HG02870 (cell line): Measurements from ENCODE around the gene SPCS3.
"Not testable (repeated sequence)": the region's sequence is repeated elsewhere in the genome, so short reads cannot be mapped to it uniquely, and the experiment has no call there.

ENCODE experiments used
- ATAC-seq: cut with Tn5 transposase; IDR thresholded peaks from one replicate; pipeline ENCODE4 v1.9.1; 2021; ENCODE audit warnings: mild to moderate bottlenecking, moderate library complexity; ENCODE audit not compliant: unreplicated experiment

Gene SPCS3

GRCh38 chr4:176319704-176320339, at the start of gene SPCS3:
Gene SPCS3 (plus strand): TSS chr4:176319966. CDS start chr4:176320077, 111 bp downstream.
- peak; percentile 86 for ATAC-seq

GRCh38 chr4:176270669-176271068, 49.1 kb upstream of the SPCS3 start:
- no peak for ATAC-seq

DNA sequence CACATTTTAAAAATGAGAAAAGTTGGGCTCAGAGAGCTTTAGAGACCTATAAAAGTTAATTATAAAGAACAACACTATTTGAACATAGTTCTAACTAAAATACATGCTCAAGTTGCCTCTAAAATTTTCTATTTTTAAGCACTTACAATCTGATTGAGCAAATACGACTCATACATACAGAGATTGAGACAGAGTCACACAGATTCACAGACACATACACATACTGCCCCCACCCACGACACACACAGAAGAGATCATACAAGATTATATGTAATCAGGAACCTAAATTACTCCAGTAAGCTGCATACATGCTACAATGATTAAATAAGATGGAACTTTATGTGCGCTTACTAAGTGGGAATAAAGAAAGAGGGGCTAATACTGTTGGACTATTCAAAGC, 48.0 kb upstream of the SPCS3 start:
- no peak for ATAC-seq

- ATAC-seq: no peak
These were observed 47.0 kb upstream of the SPCS3 start for GRCh38 chr4:176272799-176273198.

DNA sequence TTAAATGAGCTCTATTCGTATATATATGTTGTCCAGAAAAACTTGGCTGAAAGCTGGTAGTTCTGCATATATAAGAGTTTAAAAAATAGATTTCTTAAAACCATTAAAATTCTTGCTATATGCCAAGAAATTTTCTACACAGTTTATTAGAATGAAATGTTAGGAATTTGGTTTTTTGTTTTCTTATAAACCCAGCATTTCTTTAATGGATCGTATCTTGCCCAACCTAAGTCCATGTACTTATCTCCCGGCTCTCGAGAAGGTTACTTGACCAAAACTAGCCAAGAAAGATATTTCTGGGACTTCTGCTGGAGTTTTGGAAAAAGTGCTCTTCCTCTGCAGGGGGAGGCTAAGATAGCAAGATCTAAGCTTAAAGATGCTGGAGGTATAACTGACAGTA, 46.0 kb upstream of the SPCS3 start:
- ATAC-seq: no peak

- ATAC-seq: no peak
These were observed 45.3 kb upstream of the SPCS3 start for GRCh38 chr4:176274441-176274840.

GRCh38 chr4:176276710-176277109, 43.1 kb upstream of the SPCS3 start:
- ATAC-seq: no peak

DNA sequence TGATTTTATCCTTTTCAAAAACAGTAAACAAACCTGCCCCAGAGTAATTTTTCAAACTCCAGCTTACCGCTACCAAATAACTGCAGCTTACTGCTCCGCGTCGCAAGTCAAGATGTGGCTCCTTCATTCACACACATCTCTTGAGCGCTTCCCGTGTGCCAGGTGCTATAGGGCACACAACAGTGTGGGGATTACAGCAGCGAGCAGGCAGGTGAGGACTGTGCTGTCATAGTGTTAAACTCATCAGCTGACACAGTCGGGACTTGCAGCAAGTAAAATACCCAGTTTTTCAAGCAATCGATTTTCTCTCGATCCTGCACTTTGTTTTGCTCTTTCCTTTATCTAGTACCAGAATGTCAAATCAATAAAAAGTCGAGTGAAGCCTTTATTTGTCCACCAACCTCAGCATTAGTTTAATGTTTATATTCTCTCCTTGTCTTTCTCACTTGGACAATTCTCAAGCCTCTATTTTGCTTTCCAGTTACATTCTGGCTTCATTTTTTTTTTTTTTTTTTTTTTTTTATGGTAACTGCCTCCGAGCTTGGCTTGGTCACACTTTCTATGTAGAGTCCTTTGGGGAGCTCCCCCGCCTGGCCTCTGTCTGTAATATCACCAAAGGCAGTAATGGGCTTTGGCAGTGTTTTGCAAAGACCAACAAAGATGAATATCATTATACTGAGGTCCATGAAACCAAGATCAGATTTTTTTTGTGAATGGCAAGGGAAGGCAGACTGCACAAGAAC, 42.4 kb upstream of the SPCS3 start:
- peak; percentile 95 for ATAC-seq

DNA sequence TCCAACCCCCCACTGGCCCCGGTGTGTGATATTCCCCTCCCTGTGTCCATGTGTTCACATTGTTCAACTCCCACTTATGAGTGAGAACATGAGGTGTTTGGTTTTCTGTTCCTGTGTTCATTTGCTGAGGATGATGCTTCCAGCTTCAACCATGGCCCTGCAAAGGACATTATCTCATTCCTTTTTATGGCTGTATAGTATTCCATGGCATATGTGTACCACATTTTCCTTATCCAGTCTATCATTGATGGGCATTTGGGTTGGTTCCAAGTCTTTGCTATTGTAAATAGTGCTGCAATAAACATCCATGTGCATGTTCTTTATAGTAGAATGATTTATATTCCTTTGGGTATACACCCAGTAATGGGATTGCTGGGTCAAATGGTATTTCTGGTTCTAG, 40.2 kb upstream of the SPCS3 start:
- ATAC-seq: not testable (repeated sequence)

GRCh38 chr4:176286728-176287127, 33.0 kb upstream of the SPCS3 start:
- no peak for ATAC-seq

DNA sequence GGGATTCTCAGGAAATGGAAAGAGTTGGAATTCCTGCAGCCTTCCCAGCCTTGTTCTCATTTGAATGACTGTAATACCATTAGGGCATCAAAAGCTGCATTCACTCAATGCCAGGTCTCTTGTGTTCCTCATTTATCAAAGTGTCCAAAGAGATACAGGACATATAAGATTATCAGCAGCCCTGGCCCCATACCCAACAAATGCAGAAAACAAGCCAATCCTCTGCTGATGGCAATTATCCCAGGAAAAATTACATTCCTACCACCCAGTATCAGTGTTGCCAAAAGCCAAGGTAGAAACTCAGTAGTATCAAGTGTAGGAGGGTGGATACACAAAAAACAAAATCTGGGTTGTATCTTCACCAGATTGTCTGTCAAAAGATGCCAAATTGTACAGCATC, 32.2 kb upstream of the SPCS3 start:
- ATAC-seq: no peak

GRCh38 chr4:176288020-176288419, 31.7 kb upstream of the SPCS3 start:
- no peak for ATAC-seq

DNA sequence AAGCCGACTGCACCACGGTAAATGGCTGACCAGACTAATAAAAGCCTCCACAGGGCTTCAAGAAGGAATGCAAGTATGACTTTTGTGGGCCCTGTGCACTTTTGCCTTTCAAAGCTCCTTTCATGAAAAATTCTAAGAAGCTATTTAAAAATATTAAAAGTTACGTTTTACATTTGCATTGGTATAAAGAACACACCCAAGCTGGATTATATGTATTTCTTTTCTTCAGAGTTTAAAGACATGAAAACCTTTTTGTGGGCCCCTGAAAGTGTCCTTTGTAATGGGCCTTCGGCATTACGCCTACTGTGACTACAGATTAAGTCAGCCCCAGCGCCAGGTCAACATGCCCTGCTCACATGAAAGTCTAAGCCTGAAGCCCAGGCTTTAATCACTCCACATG, 30.2 kb upstream of the SPCS3 start:
- ATAC-seq: no peak

GRCh38 chr4:176290520-176290919, 29.2 kb upstream of the SPCS3 start:
- ATAC-seq: no peak

- ATAC-seq: no peak
These were observed 28.0 kb upstream of the SPCS3 start for GRCh38 chr4:176291748-176292147.

- no peak for ATAC-seq
These were observed 26.8 kb upstream of the SPCS3 start for GRCh38 chr4:176292920-176293319.

GRCh38 chr4:176293660-176294059, 26.1 kb upstream of the SPCS3 start:
- ATAC-seq: no peak

GRCh38 chr4:176295907-176296306, 23.9 kb upstream of the SPCS3 start:
- not testable (repeated sequence) for ATAC-seq

GRCh38 chr4:176298664-176299063, 21.1 kb upstream of the SPCS3 start:
- ATAC-seq: no peak

- ATAC-seq: no peak
These were observed 19.7 kb upstream of the SPCS3 start for GRCh38 chr4:176300036-176300435.

GRCh38 chr4:176300565-176300964, 19.2 kb upstream of the SPCS3 start:
- ATAC-seq: no peak
